Bronchial epithelial cell (primary cell): ENCODE measurements around the gene STX3. TPM values are rescaled to one million over a fixed set of nuclear protein-coding genes. Genes with fewer than 3 reads are reported as not detected.
A peak's percentile ranks its signal among the peaks of the same experiment; 100 is the strongest.

Experiments
- DNase-seq: peaks from one replicate; pipeline ENCODE4 v3.0.0-alpha.2; 2010; ENCODE audit warnings: low read depth
- FAIRE-seq: peaks from 2 replicates; lab custom pipeline; 2011; peaks lifted over from hg19 to GRCh38; lab: Jason Lieb, UNC
- H3K27me3 ChIP-seq: 2 replicates; pipeline ENCODE4 v1.5.1; 2011; ENCODE audit warnings: low read length; ENCODE audit not compliant: control insufficient read depth, insufficient read depth
- H3K36me3 ChIP-seq: 2 replicates; pipeline ENCODE4 v1.5.1; 2011; ENCODE audit warnings: low read length; ENCODE audit not compliant: control insufficient read depth, insufficient read depth
- H3K4me3 ChIP-seq: 2 replicates; pipeline ENCODE4 v1.5.1; 2011; ENCODE audit warnings: mild to moderate bottlenecking, low read depth, low read length, control low read depth
- total RNA-seq: library from RNA; depleted of rRNA; stranded (reverse); fragments of >200 nt; gene quantifications from 2 replicates; pipeline ENCODE4 v1.2.1, GENCODE V29; 2014
- TF ChIP-seq, protein P1 (sequence below): IDR thresholded peaks from 2 replicates; pipeline ENCODE4 v1.5.1; 2011; ENCODE audit warnings: mild to moderate bottlenecking, moderate library complexity, low read length, control low read depth, inconsistent platforms; ENCODE audit not compliant: insufficient read depth, severe bottlenecking

The STX3 gene
- total RNA-seq, 1 donor from 2014 or later: 53.4 TPM

DNA sequence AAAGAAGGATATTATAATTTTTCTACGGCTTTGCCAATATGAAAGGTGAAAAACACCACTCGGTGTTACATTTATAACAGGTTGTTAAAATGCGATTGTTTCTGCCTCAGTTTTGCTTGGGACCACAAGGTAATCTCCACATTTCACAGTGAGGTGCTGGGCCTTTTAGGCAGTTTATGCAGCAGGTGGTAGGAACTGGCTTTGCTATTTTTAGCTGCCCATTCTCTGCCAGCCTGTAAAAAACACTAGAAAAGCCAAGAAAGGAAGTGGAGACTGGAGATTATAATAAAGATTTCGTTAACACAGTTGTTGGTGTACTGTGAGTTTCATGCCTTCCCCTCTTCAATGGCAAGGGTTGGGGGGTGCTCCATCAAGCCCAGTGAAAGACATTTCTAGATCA, 63.4 kb downstream of the STX3 start:
- TF ChIP-seq, protein P1, sequence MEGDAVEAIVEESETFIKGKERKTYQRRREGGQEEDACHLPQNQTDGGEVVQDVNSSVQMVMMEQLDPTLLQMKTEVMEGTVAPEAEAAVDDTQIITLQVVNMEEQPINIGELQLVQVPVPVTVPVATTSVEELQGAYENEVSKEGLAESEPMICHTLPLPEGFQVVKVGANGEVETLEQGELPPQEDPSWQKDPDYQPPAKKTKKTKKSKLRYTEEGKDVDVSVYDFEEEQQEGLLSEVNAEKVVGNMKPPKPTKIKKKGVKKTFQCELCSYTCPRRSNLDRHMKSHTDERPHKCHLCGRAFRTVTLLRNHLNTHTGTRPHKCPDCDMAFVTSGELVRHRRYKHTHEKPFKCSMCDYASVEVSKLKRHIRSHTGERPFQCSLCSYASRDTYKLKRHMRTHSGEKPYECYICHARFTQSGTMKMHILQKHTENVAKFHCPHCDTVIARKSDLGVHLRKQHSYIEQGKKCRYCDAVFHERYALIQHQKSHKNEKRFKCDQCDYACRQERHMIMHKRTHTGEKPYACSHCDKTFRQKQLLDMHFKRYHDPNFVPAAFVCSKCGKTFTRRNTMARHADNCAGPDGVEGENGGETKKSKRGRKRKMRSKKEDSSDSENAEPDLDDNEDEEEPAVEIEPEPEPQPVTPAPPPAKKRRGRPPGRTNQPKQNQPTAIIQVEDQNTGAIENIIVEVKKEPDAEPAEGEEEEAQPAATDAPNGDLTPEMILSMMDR: no peak
- Histone ChIP-seq H3K4me3 (no peak overlapping the region), H3K36me3 (no peaks in the 10 kb centered on the region), H3K27me3 (no peaks in the 10 kb centered on the region)
- DNase-seq (no peak), FAIRE-seq (no peak)

DNA sequence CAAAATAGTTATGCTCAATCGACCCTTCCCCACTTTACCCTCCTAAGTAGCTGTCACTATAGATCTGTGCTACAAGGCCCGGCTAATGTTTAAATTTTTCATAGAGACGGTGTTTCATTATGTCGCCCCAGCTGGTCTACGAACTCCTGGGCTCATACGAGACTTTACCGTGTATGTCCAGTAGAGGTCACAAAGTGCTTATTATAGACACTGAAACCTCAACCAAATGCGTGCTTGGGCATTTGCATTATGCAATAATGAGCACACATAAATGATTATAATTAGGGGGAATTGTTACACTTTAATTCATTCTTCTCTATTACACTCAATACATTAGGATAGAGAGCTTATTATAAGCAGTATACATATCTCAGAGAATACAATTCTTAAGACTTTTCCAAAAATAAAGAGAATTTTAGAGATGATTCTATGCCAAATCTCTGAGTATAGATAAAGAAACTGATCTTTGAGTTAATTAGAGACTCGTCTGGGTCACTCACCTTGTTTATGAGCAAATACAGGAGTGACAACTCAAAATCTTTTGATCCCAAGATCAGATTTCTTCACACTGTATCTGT, 67.9 kb downstream of the STX3 start:
- Histone ChIP-seq H3K27me3 (no peaks in the 10 kb centered on the region), H3K4me3 (no peak overlapping the region), H3K36me3 (no peaks in the 10 kb centered on the region)
- FAIRE-seq (no peak), DNase-seq (peak; percentile 72)
- TF ChIP-seq, protein P1: peak; percentile 62

DNA sequence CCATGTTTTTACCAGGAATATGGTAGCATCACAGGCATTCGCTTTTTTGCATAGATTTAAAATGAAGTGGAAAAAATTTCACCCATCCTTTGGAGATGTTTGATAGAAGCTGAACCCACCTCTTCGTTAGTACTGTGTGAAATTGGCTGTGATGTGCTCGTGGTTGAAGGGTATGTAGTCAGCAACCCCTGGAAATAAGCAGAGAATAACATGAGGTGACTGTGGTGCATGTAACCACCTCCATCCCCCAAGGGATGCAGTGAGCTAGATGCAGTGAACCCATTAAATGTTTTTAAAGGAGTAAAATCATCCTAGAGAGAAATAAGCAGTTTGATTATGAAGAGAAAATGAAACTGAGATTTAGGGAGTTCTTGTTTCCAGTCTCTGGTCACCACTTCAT, 74.2 kb downstream of the STX3 start:
- H3K36me3 ChIP-seq: no peaks in the 10 kb centered on the region
- DNase-seq (no peak), FAIRE-seq (no peak)
- H3K4me3 ChIP-seq: no peak overlapping the region
- TF ChIP-seq, protein P1: no peak
- H3K27me3 ChIP-seq: no peaks in the 10 kb centered on the region

DNA sequence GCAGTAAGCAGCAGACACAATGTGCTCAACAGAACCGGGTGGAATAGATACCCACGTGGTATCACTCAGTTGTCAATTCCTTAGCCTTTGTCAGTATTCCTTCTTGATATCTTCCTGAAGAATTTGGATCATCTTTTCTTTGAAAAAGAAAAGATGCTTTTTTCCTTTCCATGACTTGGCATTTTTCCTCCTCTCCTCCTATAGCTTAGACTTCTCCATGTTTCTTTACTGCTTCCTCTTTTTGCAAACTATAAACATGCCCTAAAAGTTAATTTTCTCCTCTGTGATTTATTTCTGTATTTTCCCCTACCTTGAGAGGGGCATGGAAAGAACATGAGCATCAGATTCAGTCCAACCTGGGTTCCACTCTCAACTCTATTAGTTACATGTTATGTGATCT, 78.4 kb downstream of the STX3 start:
- H3K36me3 ChIP-seq: no peaks in the 10 kb centered on the region
- no peaks in the 10 kb centered on the region for H3K27me3 ChIP-seq
- FAIRE-seq: no peak
- H3K4me3 ChIP-seq: no peak overlapping the region
- no peak for DNase-seq
- TF ChIP-seq, protein P1: no peak

DNA sequence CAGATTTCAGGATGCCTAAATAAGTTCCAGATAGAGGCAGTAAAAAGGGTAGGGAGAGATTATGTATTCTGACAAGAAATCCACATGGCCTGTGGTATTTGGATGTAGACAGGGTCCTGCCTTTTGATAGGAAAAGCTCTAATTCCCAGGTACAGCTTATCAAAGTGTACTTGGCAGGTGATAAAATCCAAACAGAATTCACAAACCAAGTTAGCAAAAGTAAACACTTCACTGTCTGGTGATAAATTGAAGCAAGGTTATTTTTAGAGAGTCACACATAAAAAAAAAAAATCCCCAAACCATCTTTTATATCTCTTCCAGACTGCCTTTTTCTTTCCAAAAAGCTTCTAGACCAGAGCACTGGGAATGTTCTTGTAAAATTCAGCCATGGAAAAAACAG, 84.4 kb downstream of the STX3 start:
- TF ChIP-seq, protein P1: no peak
- no peak overlapping the region for H3K4me3 ChIP-seq

DNA sequence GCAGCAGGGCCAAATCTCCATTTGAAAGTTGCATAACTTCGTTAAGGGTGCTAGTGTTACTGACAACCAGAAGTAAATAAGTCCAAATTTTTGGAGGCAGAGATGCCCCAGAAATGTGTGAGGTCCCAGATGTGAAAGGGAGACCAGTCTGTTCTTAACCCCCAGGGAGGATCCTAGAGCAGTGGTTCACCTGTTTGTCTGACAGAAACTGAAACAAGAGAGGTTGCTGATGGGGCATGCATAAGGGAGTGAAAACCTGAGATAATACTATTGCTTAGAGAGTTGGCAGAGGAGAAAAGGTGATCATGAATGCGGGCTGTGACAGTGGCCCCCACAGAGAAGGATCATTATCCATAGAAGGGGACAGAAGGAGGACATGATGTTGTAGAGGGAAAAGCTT, 86.3 kb downstream of the STX3 start:
- FAIRE-seq (no peak), DNase-seq (no peak)
- Histone ChIP-seq H3K36me3 (no peaks in the 10 kb centered on the region), H3K27me3 (no peaks in the 10 kb centered on the region), H3K4me3 (no peak overlapping the region)
- TF ChIP-seq, protein P1: no peak

More for the DNA sequence above, 84.4 kb downstream of the STX3 start:
- DNase-seq: no peak
- FAIRE-seq: no peak
- Histone ChIP-seq H3K36me3 (no peaks in the 10 kb centered on the region), H3K27me3 (no peaks in the 10 kb centered on the region)
